Lower lobe of right lung (tissue), 2 donors: ENCODE results near the gene HLA-DQB1. TPM values are rescaled to one million over a fixed set of nuclear protein-coding genes. Genes with fewer than 3 reads are reported as not detected.
A peak's percentile ranks its signal among the peaks of the same experiment; 100 is the strongest.

Experiments
- ATAC-seq, 2 donors: fragments of 200-7000 bp; cut with Tn5 transposase; one replicate each; pipeline ENCODE4 v1.9.1; 2020 to 2022; ENCODE audit warnings: mild to moderate bottlenecking in 2 of 2, moderate library complexity in 2 of 2
- DNase-seq: peaks from one replicate; pipeline ENCODE4 v3.0.0-alpha.2; 2020
- H3K27ac ChIP-seq: fragments of 200-600 bp; one replicate; pipeline ENCODE4 v1.8.0; 2022
- H3K27me3 ChIP-seq: fragments of 200-600 bp; one replicate; pipeline ENCODE4 v1.8.0; 2022; ENCODE audit warnings: low read depth
- H3K36me3 ChIP-seq: fragments of 200-600 bp; one replicate; pipeline ENCODE4 v1.8.0; 2022; ENCODE audit warnings: mild to moderate bottlenecking
- H3K4me1 ChIP-seq: fragments of 200-600 bp; one replicate; pipeline ENCODE4 v1.8.0; 2022
- H3K4me3 ChIP-seq: fragments of 200-600 bp; one replicate; pipeline ENCODE4 v1.8.0; 2022; ENCODE audit warnings: mild to moderate bottlenecking
- H3K9me3 ChIP-seq: fragments of 200-600 bp; one replicate; pipeline ENCODE4 v1.8.0; 2022
- CTCF ChIP-seq: fragments of 200-600 bp; IDR thresholded peaks from one replicate; pipeline ENCODE4 v1.8.0; 2022; ENCODE audit warnings: antibody characterized with exemption, mild to moderate bottlenecking
- intact Hi-C: fragments of 100-400 bp; cut with DNase I; formaldehyde crosslinking; loops from one replicate; pipeline ENCODE4 v1.11.0; 2022
- total RNA-seq: library from RNA; stranded (reverse); fragmentation: NEBNext Ultra II Directional; extraction: Animal tissue kit (Norgen Biotek cat#: 25700); gene quantifications from one replicate; pipeline ENCODE4 v1.2.1, GENCODE V29; 2021
- donor health status: DM: no; HTN: yes; CAD: no; lungs with severe emphysema.

HLA-DQB1 gene
- total RNA-seq, 1 donor from 2014 or later = 132 TPM

- Histone ChIP-seq H3K27ac (no peak overlapping the region), H3K9me3 (no peaks in the 10 kb centered on the region), H3K36me3 (no peaks in the 10 kb centered on the region), H3K4me3 (no peak overlapping the region), H3K27me3 (no peaks in the 10 kb centered on the region), H3K4me1 (no peaks in the 10 kb centered on the region)
- DNase-seq (no peak), ATAC-seq (no peak)
- TF ChIP-seq CTCF = no peak
- intact Hi-C loops = no loop called here
These were observed 53.0 kb downstream of the HLA-DQB1 start for GRCh38 chr6:32613475-32613874.

DNA sequence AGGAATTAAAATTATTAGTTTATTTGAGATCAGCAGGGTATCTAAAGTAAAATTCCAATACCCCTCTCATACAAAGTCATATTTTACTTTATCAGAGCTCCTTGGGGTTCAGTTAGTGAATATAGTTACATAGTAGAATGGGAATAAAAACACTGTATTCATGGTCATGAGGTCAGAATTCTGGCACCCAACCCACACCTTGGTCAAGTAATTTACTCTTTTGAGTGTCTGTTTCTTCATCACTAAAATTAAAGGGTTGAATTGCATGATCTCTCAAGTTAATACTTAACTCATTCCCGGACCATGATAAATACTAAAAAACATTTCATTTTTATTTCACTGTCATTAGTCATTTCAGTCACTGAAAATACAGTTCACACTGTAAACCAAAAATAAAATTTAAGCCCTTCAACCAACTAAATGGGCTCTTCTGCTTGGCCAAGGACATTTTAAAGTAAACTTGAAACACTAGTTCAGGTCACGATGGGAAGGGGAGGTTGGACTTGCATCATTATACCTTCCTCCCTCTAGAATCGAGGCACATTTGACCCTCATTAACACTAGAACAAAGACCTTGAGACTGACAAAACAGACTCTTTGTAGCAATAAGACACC is 55.7 kb downstream of the HLA-DQB1 start:
- DNase-seq (no peak), ATAC-seq (peak; percentile 4 to 65)
- Histone ChIP-seq H3K4me3 (no peak overlapping the region), H3K4me1 (no peaks in the 10 kb centered on the region), H3K27ac (peak overlapping the region; percentile 77), H3K36me3 (no peaks in the 10 kb centered on the region), H3K27me3 (no peaks in the 10 kb centered on the region), H3K9me3 (no peaks in the 10 kb centered on the region)
- TF ChIP-seq CTCF = no peak
- intact Hi-C loops = no loop called here

- H3K27ac ChIP-seq = peak overlapping the region; percentile 79
- intact Hi-C loops = no loop called here
- DNase-seq (no peak), ATAC-seq (peak; percentile 98 to 99)
- no peaks in the 10 kb centered on the region for H3K4me1 ChIP-seq
- no peak for TF ChIP-seq CTCF
- H3K4me3 ChIP-seq = no peak overlapping the region
- H3K27me3 ChIP-seq = no peaks in the 10 kb centered on the region
- H3K36me3 ChIP-seq = no peaks in the 10 kb centered on the region
- H3K9me3 ChIP-seq = no peaks in the 10 kb centered on the region
These were observed 56.5 kb downstream of the HLA-DQB1 start for GRCh38 chr6:32609731-32610640.

Other genes with a start within 250 kb of the HLA-DQB1 start
- gene HLA-DRA, start 226.8 kb downstream of the HLA-DQB1 start, total RNA-seq = 2,056 TPM
- 279 TPM for gene HLA-DRB5, start 136.4 kb downstream of the HLA-DQB1 start, total RNA-seq
- gene HLA-DRB1, start 76.8 kb downstream of the HLA-DQB1 start, total RNA-seq = 480 TPM
- 144 TPM for gene HLA-DQA1, start 29.3 kb downstream of the HLA-DQB1 start, total RNA-seq
- 68.0 TPM for gene HLA-DQA2, start 74.7 kb upstream of the HLA-DQB1 start, total RNA-seq
- gene HLA-DQB2, start 96.9 kb upstream of the HLA-DQB1 start, total RNA-seq = 74.8 TPM
- gene HLA-DOB, start 150.3 kb upstream of the HLA-DQB1 start, total RNA-seq = 0.95 TPM
- 81.8 TPM for gene TAP2, start 172.1 kb upstream of the HLA-DQB1 start, total RNA-seq
- gene PSMB8, start 177.4 kb upstream of the HLA-DQB1 start, total RNA-seq = 103 TPM
- 63.9 TPM for gene TAP1, start 187.0 kb upstream of the HLA-DQB1 start, total RNA-seq
- 74.5 TPM for gene PSMB9, start 187.5 kb upstream of the HLA-DQB1 start, total RNA-seq